SK-N-MC (cell line): ENCODE results near the gene GPR4.
"Not testable (repeated sequence)": the region's sequence is repeated elsewhere in the genome, so short reads cannot be mapped to it uniquely, and the experiment has no call there.

Experiments
- EZH2 ChIP-seq: fragments of 200-600 bp; sonication (generic); IDR thresholded peaks from one replicate; pipeline ENCODE4 v1.6.1; 2017; ENCODE audit warnings: antibody characterized with exemption
- POLR2AphosphoS5 ChIP-seq: IDR thresholded peaks from 2 replicates; pipeline ENCODE4 v1.6.1; 2012; ENCODE audit warnings: mild to moderate bottlenecking, low read depth, low read length, borderline replicate concordance

DNA sequence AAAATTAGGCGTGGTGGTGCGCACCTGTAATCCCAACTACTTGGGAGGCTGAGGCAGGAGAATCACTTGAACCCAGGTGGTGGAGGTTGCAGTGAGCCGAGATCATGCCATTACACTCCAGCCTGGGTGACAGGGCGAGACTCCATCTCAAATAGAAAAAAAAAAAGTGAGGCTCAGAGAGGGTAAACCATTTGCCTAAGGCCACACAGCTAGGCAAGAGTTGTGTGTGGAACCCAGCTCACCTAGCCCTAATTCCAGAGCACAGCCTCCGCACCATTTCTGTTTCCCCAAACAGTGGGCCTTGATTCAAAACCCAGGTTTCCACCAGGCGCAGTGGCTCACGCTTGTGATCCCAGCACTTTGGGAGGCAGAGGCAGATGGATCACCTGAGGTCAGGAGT, 26.2 kb upstream of the GPR4 start:
- not testable (repeated sequence) for TF ChIP-seq EZH2, POLR2AphosphoS5
